ENCODE data around the gene CCDC30. TPM values are rescaled to one million over a fixed set of nuclear protein-coding genes. Genes with fewer than 3 reads are reported as not detected.

CCDC30 gene
- total and polyA plus RNA-seq, 9 of the 15 experiments (the other 6 are each of a cell fraction or from before 2014, with no cell fraction given): 0.05 to 0.91 (median 0.24) TPM

DNA sequence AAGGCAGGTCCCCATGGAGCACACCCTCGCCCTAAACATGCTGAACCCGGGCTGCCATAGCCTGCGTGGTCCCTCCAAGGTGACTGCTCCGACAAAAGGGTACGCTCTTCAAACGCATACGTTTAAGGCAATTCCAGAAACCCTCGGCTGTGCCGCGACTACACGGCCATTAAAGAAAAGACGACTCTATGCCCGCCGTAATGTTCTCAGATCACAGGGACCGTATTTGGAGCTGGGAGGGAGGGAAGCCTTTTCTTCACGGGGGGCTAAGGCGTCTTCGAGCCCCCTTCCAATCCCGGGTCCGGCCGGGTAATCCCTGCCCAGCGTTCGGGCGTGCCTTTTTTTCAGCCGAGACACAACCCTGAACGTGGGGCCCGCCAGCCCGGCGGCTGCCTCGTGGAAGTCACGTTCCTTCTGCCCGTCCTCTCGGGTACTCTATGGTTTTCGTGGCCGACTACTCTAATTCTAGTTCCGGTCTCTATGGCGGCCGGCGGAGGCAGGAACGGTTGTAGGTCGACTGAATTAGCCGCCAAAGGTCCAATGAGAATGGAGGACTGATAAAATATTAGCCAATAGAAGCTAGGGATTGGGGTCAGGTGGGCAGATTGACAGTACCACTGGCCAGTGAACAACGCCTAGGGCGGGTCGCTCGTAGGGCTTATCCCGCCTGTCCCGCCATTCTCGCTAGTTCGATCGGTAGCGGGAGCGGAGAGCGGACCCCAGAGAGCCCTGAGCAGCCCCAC lies 218.8 kb downstream of the CCDC30 start, which contains the start of gene YBX1 (continued):
- TF ChIP-seq, protein P1, sequence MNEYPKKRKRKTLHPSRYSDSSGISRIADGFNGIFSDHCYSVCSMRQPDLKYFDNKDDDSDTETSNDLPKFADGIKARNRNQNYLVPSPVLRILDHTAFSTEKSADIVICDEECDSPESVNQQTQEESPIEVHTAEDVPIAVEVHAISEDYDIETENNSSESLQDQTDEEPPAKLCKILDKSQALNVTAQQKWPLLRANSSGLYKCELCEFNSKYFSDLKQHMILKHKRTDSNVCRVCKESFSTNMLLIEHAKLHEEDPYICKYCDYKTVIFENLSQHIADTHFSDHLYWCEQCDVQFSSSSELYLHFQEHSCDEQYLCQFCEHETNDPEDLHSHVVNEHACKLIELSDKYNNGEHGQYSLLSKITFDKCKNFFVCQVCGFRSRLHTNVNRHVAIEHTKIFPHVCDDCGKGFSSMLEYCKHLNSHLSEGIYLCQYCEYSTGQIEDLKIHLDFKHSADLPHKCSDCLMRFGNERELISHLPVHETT (CRISPR knock-in tag; conservative IDR thresholded peaks at IDR 0.05 in 1 of 2, IDR thresholded peaks at IDR 0.05 in 1 of 2): no peak
- TF ChIP-seq, protein P2, sequence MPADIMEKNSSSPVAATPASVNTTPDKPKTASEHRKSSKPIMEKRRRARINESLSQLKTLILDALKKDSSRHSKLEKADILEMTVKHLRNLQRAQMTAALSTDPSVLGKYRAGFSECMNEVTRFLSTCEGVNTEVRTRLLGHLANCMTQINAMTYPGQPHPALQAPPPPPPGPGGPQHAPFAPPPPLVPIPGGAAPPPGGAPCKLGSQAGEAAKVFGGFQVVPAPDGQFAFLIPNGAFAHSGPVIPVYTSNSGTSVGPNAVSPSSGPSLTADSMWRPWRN (IDR thresholded peaks at IDR 0.05; ENCODE audit: low read depth): 0 out of 2 replicates have a peak, but pooled peaks have one; percentile 22
- TF ChIP-seq, protein P3, sequence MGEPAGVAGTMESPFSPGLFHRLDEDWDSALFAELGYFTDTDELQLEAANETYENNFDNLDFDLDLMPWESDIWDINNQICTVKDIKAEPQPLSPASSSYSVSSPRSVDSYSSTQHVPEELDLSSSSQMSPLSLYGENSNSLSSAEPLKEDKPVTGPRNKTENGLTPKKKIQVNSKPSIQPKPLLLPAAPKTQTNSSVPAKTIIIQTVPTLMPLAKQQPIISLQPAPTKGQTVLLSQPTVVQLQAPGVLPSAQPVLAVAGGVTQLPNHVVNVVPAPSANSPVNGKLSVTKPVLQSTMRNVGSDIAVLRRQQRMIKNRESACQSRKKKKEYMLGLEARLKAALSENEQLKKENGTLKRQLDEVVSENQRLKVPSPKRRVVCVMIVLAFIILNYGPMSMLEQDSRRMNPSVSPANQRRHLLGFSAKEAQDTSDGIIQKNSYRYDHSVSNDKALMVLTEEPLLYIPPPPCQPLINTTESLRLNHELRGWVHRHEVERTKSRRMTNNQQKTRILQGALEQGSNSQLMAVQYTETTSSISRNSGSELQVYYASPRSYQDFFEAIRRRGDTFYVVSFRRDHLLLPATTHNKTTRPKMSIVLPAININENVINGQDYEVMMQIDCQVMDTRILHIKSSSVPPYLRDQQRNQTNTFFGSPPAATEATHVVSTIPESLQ (CRISPR knock-in tag; IDR thresholded peaks at IDR 0.05): no peak
- no peak for TF ChIP-seq HNRNPUL1 (IDR thresholded peaks at IDR 0.05; ENCODE audit: low read length)
- TF ChIP-seq L3MBTL2 (IDR thresholded peaks at IDR 0.05): peak; percentile 73; the same call in 1 of the 2 replicates
- peak; percentile 96 for TF ChIP-seq SUPT5H (IDR thresholded peaks at IDR 0.05)
- peak; percentile 68 for TF ChIP-seq CBFA2T2 (conservative IDR thresholded peaks at IDR 0.05)
- TF ChIP-seq CHD2 (IDR thresholded peaks at IDR 0.05; ENCODE audit: low read depth, low read length): peak; percentile 84
- TF ChIP-seq CREB1 (IDR thresholded peaks at IDR 0.05): peak; percentile 50
- TF ChIP-seq CREB1 (CRISPR knock-in tag; IDR thresholded peaks at IDR 0.05): no peak
- TF ChIP-seq, protein P4, sequence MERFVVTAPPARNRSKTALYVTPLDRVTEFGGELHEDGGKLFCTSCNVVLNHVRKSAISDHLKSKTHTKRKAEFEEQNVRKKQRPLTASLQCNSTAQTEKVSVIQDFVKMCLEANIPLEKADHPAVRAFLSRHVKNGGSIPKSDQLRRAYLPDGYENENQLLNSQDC (CRISPR knock-in tag; IDR thresholded peaks at IDR 0.05): peak; percentile 11; the same call in 1 of the 2 replicates
- TF ChIP-seq PHTF2 (CRISPR knock-in tag; IDR thresholded peaks at IDR 0.05): no peak
- TF ChIP-seq SMAD2 (IDR thresholded peaks at IDR 0.05; ENCODE audit: low read depth, low read length): no peak
- TF ChIP-seq PCBP1 (IDR thresholded peaks at IDR 0.05; ENCODE audit: low read depth, low read length, poor library complexity, severe bottlenecking): no peak
- no peak for TF ChIP-seq GATA2 (CRISPR knock-in tag; IDR thresholded peaks at IDR 0.05)
- TF ChIP-seq SREBF2 (CRISPR knock-in tag; IDR thresholded peaks at IDR 0.05): no peak
- TF ChIP-seq POLR2AphosphoS2 (IDR thresholded peaks at IDR 0.05; ENCODE audit: low read length): no peak
